GM12878 (cell line): Measurements from ENCODE around the gene RASIP1. TPM values are rescaled to one million over a fixed set of nuclear protein-coding genes. Genes with fewer than 3 reads are reported as not detected.
A peak's percentile ranks its signal among the peaks of the same experiment; 100 is the strongest.

ENCODE experiments used
- ATAC-seq: fragments of 200-7000 bp; cut with Tn5 transposase; 3 replicates; pipeline ENCODE4 v1.9.1; 2020; ENCODE audit warnings: mild to moderate bottlenecking, moderate library complexity
- BruUV-seq: library from RNA; stranded (reverse); fragments of 400-500 nt; replicated peaks from 2 replicates; lab custom pipeline; 2021; lab: Mats Ljungman, UMichigan
- CTCF ChIA-PET: fragments of 300-600 bp; sonication (Branson Sonifier 250); formaldehyde crosslinking; extraction: SDS; loops from one replicate; lab custom pipeline; 2021; ENCODE audit warnings: inconsistent platforms; lab: Yijun Ruan, JAX
- POLR2A ChIA-PET: fragments of 350-600 bp; formaldehyde crosslinking; extraction: SDS; loops from one replicate; lab custom pipeline; 2021; ENCODE audit warnings: inconsistent platforms; lab: Charles Lee
- RAD21 ChIA-PET: fragments of 300-600 bp; sonication (Branson Sonifier 250); formaldehyde crosslinking; loops from one replicate; lab custom pipeline; 2023; ENCODE audit warnings: antibody characterized with exemption; ENCODE audit not compliant: unreplicated experiment; lab: Charles Lee
- SMC1A ChIA-PET: fragments of 300-600 bp; sonication (Branson Sonifier 250); formaldehyde crosslinking; loops from one replicate; lab custom pipeline; 2023; ENCODE audit not compliant: unreplicated experiment, uncharacterized antibody; lab: Charles Lee
- DNase-seq: peaks from one replicate; pipeline ENCODE4 v3.0.0-alpha.2; 2011; ENCODE audit warnings: low read depth, low spot score
- FAIRE-seq: peaks from 3 replicates; lab custom pipeline; 2011; peaks lifted over from hg19 to GRCh38; lab: Jason Lieb, UNC
- H2AFZ ChIP-seq: 2 replicates; pipeline ENCODE4 v1.6.0; 2011; ENCODE audit warnings: low read depth, low read length, control low read depth; ENCODE audit not compliant: control insufficient read depth
- H3K27ac ChIP-seq: 2 replicates; pipeline ENCODE4 v1.5.1; 2011; ENCODE audit warnings: control low read depth; ENCODE audit not compliant: control insufficient read depth, insufficient read depth
- H3K27me3 ChIP-seq, 2 experiments: replicated peaks in 1 of 2; 2 replicates each; pipeline versions ENCODE4 v1.6.0 to v1.6.1; 2011; ENCODE audit warnings: low read length in 1 of 2; ENCODE audit not compliant: control insufficient read depth in 2 of 2, insufficient read depth in 2 of 2
- H3K36me3 ChIP-seq, 2 experiments: 2 replicates each; pipeline ENCODE4 v1.5.1; 2011; ENCODE audit warnings: low read length in 1 of 2; ENCODE audit not compliant: control insufficient read depth in 2 of 2, insufficient read depth in 2 of 2
- H3K4me1 ChIP-seq: 2 replicates; pipeline ENCODE4 v1.6.1; 2011; ENCODE audit warnings: mild to moderate bottlenecking, low read length, moderate library complexity, mixed read lengths; ENCODE audit not compliant: control insufficient read depth, insufficient read depth
- H3K4me2 ChIP-seq: 2 replicates; pipeline ENCODE4 v1.6.0; 2011; ENCODE audit warnings: control low read depth; ENCODE audit not compliant: control insufficient read depth, insufficient read depth
- H3K4me3 ChIP-seq: fragments of 200-600 bp; sonication (generic); 2 replicates; pipeline ENCODE4 v1.5.1; 2016
- H3K79me2 ChIP-seq: 2 replicates; pipeline ENCODE4 v1.6.0; 2011; ENCODE audit warnings: low read length; ENCODE audit not compliant: control insufficient read depth, insufficient read depth
- H3K9ac ChIP-seq: 2 replicates; pipeline ENCODE4 v1.8.0; 2011; ENCODE audit warnings: low read length, control low read depth, mixed read lengths; ENCODE audit not compliant: control insufficient read depth, insufficient read depth
- H3K9me3 ChIP-seq: replicated peaks from 3 replicates; pipeline ENCODE4 v1.5.1; 2011; ENCODE audit warnings: mild to moderate bottlenecking, low read length; ENCODE audit not compliant: control insufficient read depth, insufficient read depth
- H4K20me1 ChIP-seq: 2 replicates; pipeline ENCODE4 v1.6.0; 2011; ENCODE audit not compliant: control insufficient read depth, insufficient read depth
- BACH1 ChIP-seq: fragments of 450-650 bp; IDR thresholded peaks from 2 replicates; pipeline ENCODE4 v1.6.1; 2017; ENCODE audit warnings: mild to moderate bottlenecking, borderline replicate concordance
- BHLHE40 ChIP-seq, 2 experiments: fragments of 450-650 bp in 1 of 2; IDR thresholded peaks; 2 replicates each; pipeline ENCODE4 v1.6.1; 2011 to 2017; ENCODE audit warnings: low read depth in 2 of 2, borderline replicate concordance in 1 of 2, improper control_type of control experiment in 1 of 2, low read length in 1 of 2, mild to moderate bottlenecking in 1 of 2
- CEBPB ChIP-seq, 2 experiments: fragments of 150-350 bp in 1 of 2; IDR thresholded peaks; 2 replicates each; pipeline ENCODE4 v1.6.1; 2012 to 2014; ENCODE audit warnings: low read depth in 2 of 2, low read length in 2 of 2, borderline replicate concordance in 1 of 2, inconsistent platforms in 1 of 2
- IKZF2 ChIP-seq, 2 experiments: fragments of 450-650 bp; IDR thresholded peaks; 2 replicates each; pipeline ENCODE4 v1.6.1; 2017; ENCODE audit warnings: mild to moderate bottlenecking in 2 of 2, moderate library complexity in 2 of 2
- IRF4 ChIP-seq: IDR thresholded peaks from 2 replicates; pipeline ENCODE4 v1.6.1; 2011; ENCODE audit warnings: low read depth, low read length
- JUND ChIP-seq: IDR thresholded peaks from 2 replicates; pipeline ENCODE4 v1.6.1; 2012; ENCODE audit warnings: low read depth, mild to moderate bottlenecking, low read length, improper control_type of control experiment, moderate library complexity
- MYB ChIP-seq: fragments of 150-350 bp; IDR thresholded peaks from 2 replicates; pipeline ENCODE4 v1.6.1; 2014; ENCODE audit warnings: mild to moderate bottlenecking, low read depth, low read length, borderline replicate concordance
- NBN ChIP-seq: fragments of 450-650 bp; IDR thresholded peaks from 2 replicates; pipeline ENCODE4 v1.6.1; 2016
- SREBF1 ChIP-seq: IDR thresholded peaks from 2 replicates; pipeline ENCODE4 v1.6.1; 2012; ENCODE audit warnings: mild to moderate bottlenecking, low read length
- SRF ChIP-seq, 2 experiments: IDR thresholded peaks; 2 replicates each; pipeline ENCODE4 v1.6.1; 2011; ENCODE audit warnings: low read depth in 2 of 2, low read length in 2 of 2, mild to moderate bottlenecking in 1 of 2, moderate library complexity in 1 of 2
- TCF12 ChIP-seq: IDR thresholded peaks from 2 replicates; pipeline ENCODE4 v1.6.1; 2011; ENCODE audit warnings: low read depth, mild to moderate bottlenecking, low read length
- TCF3 ChIP-seq: IDR thresholded peaks from 2 replicates; pipeline ENCODE4 v1.6.1; 2012; ENCODE audit warnings: low read depth, mild to moderate bottlenecking, low read length, borderline replicate concordance; ENCODE audit not compliant: insufficient read depth
- TCF7 ChIP-seq: IDR thresholded peaks from 2 replicates; pipeline ENCODE4 v1.6.1; 2014; ENCODE audit warnings: antibody characterized with exemption, borderline replicate concordance
- USF1 ChIP-seq: IDR thresholded peaks from 2 replicates; pipeline ENCODE4 v1.6.1; 2011; ENCODE audit warnings: borderline replicate concordance, low read depth, mild to moderate bottlenecking, moderate library complexity, mixed read lengths, low read length; ENCODE audit not compliant: insufficient read depth; ENCODE audit errors: extremely low read length
- USF2 ChIP-seq: IDR thresholded peaks from 2 replicates; pipeline ENCODE4 v1.6.1; 2011; ENCODE audit warnings: low read depth, low read length, improper control_type of control experiment, borderline replicate concordance
- YBX1 ChIP-seq: fragments of 450-650 bp; IDR thresholded peaks from 2 replicates; pipeline ENCODE4 v1.6.1; 2016; ENCODE audit warnings: antibody characterized with exemption
- WGBS: methylation state at CpG from one replicate; pipeline ENCODE4 v1.1.6; 2016; ENCODE audit warnings: low lambda C conversion rate; ENCODE audit not compliant: insufficient replicate concordance, insufficient coverage; ENCODE audit errors: missing lambda C conversion rate; 5-methylcytosine and 5-hydroxymethylcytosine counted together
- in situ Hi-C: fragments of 300-500 bp; cut with MboI; formaldehyde crosslinking; loops from 9 replicates; pipeline ENCODE4 v1.14.3; 2018; ENCODE audit warnings: mixed read lengths
- intact Hi-C: fragments of 100-400 bp; cut with micrococcal nuclease; formaldehyde crosslinking; loops from one replicate; pipeline ENCODE4 v1.14.2; 2022; ENCODE audit not compliant: unreplicated experiment
- polyA plus RNA-seq, 11 experiments: library from polyadenylated mRNA; depleted of rRNA in 4 of 11; unstranded in 6 of 11; stranded (reverse) in 5 of 11; fragments of >200 nt; fragmentation: Nextera tagmentation in 4 of 11; fragmentation: Illumina TruSeq in 1 of 11; extraction: Ambion mirVana in 4 of 11; extraction: Trizol in 1 of 11; gene quantifications; 1 replicate in 1 of 11; 2 replicates in 10 of 11; pipeline versions ENCODE4 v1.2.1 to v1.2.3, GENCODE V29; 2011 to 2016; ENCODE audit warnings: inconsistent platforms in 2 of 11, missing spikeins in 2 of 11, low read depth in 1 of 11
- total RNA-seq, 4 experiments: library from RNA; depleted of rRNA in 3 of 4; stranded (reverse); fragments of >200 nt in 3 of 4; fragmentation: Illumina TruSeq in 1 of 4; extraction: Trizol in 1 of 4; gene quantifications; 2 replicates each; pipeline versions ENCODE4 v1.2.1 to v1.2.3, GENCODE V29; 2013 to 2021

RASIP1 gene
- total and polyA plus RNA-seq, 10 of the 15 experiments (the other 5 are each of a cell fraction or from before 2014, with no cell fraction given): 0.08 TPM; not detected in 9

- 53% methylated on average over 18 of the region's 24 CpGs for WGBS
- no peaks in the 10 kb centered on the region for H4K20me1 ChIP-seq
- no peak overlapping the region for H3K4me3 ChIP-seq
- DNase-seq: no peak
- H3K27ac ChIP-seq: no peak overlapping the region
- ATAC-seq: no peak
- H3K9me3 ChIP-seq: no peaks in the 10 kb centered on the region
- intact Hi-C loops: no loop called here
- no peaks in the 10 kb centered on the region for H3K36me3 ChIP-seq
- H3K27me3 ChIP-seq: no peaks in the 10 kb centered on the region
- no peaks in the 10 kb centered on the region for H3K79me2 ChIP-seq
- H3K9ac ChIP-seq: no peak overlapping the region
- SMC1A ChIA-PET: no interaction called here
- no TSS peak for BruUV-seq
- H2AFZ ChIP-seq: no peak overlapping the region
- CTCF ChIA-PET: interaction anchor here (1.8 kb wide), 1 partner anchor 41 kb away, joined by 6 read pairs; no protein-coding TSS in a partner anchor
- peaks cover 20% of the 10 kb centered on the region for H3K4me1 ChIP-seq
- RAD21 ChIA-PET: interaction anchor here (0.7 kb wide), 1 partner anchor 17 kb away, joined by 4 read pairs; no protein-coding TSS in a partner anchor
- H3K4me2 ChIP-seq: no peak overlapping the region
- no peak for TF ChIP-seq BACH1
- no peak for TF ChIP-seq TCF7
- TF ChIP-seq NBN: no peak
- no peak for TF ChIP-seq IRF4
- TF ChIP-seq SREBF1: no peak
- no peak for TF ChIP-seq SRF (IDR thresholded peaks at IDR 0.05; ENCODE audit: low read depth in 2 of 2, low read length in 2 of 2)
- POLR2A ChIA-PET: interaction anchor here (0.5 to 0.6 kb wide), 2 partner anchors 84 to 292 kb away, joined by 3 to 5 read pairs; no protein-coding TSS in a partner anchor
- FAIRE-seq: no peak
- in situ Hi-C loops: no loop called here
These were observed 23.7 kb downstream of the RASIP1 start for GRCh38 chr19:48716562-48717291.

- H3K27me3 ChIP-seq: no peaks in the 10 kb centered on the region
- H3K9me3 ChIP-seq: no peaks in the 10 kb centered on the region; the same call in 2 of the 3 replicates
- H3K36me3 ChIP-seq: no peaks in the 10 kb centered on the region
- H4K20me1 ChIP-seq: no peaks in the 10 kb centered on the region
- no peaks in the 10 kb centered on the region for H3K79me2 ChIP-seq
- H3K4me3 ChIP-seq: no peak overlapping the region
- H3K4me2 ChIP-seq: peak overlapping the region; percentile 89
- H3K9ac ChIP-seq: no peak overlapping the region
- DNase-seq (no peak), FAIRE-seq (no peak)
- RAD21 ChIA-PET: no interaction called here
- BruUV-seq: no TSS peak
- TF ChIP-seq JUND: no peak
- no peak for TF ChIP-seq YBX1
- TF ChIP-seq CEBPB (IDR thresholded peaks at IDR 0.05; ENCODE audit: borderline replicate concordance in 1 of 2, low read depth in 2 of 2, low read length in 2 of 2): no peak
- no peak for TF ChIP-seq MYB
- no peak for TF ChIP-seq TCF3
- no peak for TF ChIP-seq IKZF2 (IDR thresholded peaks at IDR 0.05)
- TF ChIP-seq USF2: no peak
- no peak for TF ChIP-seq TCF12
- TF ChIP-seq USF1: no peak
- TF ChIP-seq BHLHE40 (IDR thresholded peaks at IDR 0.05; ENCODE audit: borderline replicate concordance in 1 of 2, low read depth in 2 of 2, low read length in 1 of 2): no peak
- TF ChIP-seq, all 136 proteins: peak for 0
- SMC1A ChIA-PET: no interaction called here
- Histone ChIP-seq H2AFZ (no peak overlapping the region), H3K4me1 (peaks cover 16% of the 10 kb centered on the region), H3K27ac (no peak overlapping the region)
- in situ Hi-C loops: no loop called here
- no peak for ATAC-seq
- CTCF ChIA-PET: interaction anchor here (1.8 kb wide), 1 partner anchor 40 kb away, joined by 6 read pairs; no protein-coding TSS in a partner anchor
- 81% methylated on average over 19 of the region's 19 CpGs for WGBS
- intact Hi-C loops: no loop called here
- POLR2A ChIA-PET: no interaction called here
These were observed 24.7 kb downstream of the RASIP1 start for GRCh38 chr19:48715681-48716171.
